ENCODE measurements around the gene DNAJB12.
A peak's percentile ranks its signal among the peaks of the same experiment; 100 is the strongest.
"Not testable (repeated sequence)": the region's sequence is repeated elsewhere in the genome, so short reads cannot be mapped to it uniquely, and the experiment has no call there.

DNAJB12 gene

GRCh38 chr10:72351479-72351878, 3.2 kb downstream of the DNAJB12 start:
- TF ChIP-seq CTCF (conservative IDR thresholded peaks at IDR 0.05), result no peak
- H3K27ac ChIP-seq, result no peak overlapping the region

- peak overlapping the region; percentile 5; the same call in 1 of the 2 replicates for H3K27ac ChIP-seq
- TF ChIP-seq CTCF (conservative IDR thresholded peaks at IDR 0.05), result no peak
Measured at GRCh38 chr10:72349438-72349837, 5.3 kb downstream of the DNAJB12 start.

GRCh38 chr10:72348282-72348681, 6.4 kb downstream of the DNAJB12 start:
- no peak for TF ChIP-seq CTCF (conservative IDR thresholded peaks at IDR 0.05)
- H3K27ac ChIP-seq, result no peak overlapping the region

- H3K27ac ChIP-seq, result not testable (repeated sequence)
Measured at GRCh38 chr10:72346117-72346516, 8.6 kb downstream of the DNAJB12 start.

GRCh38 chr10:72344932-72345331, 9.8 kb downstream of the DNAJB12 start:
- no peak overlapping the region for H3K27ac ChIP-seq
- no peak for TF ChIP-seq CTCF (conservative IDR thresholded peaks at IDR 0.05)

- no peak overlapping the region for H3K27ac ChIP-seq
- no peak for TF ChIP-seq CTCF (conservative IDR thresholded peaks at IDR 0.05)
Measured at GRCh38 chr10:72342911-72343310, 11.8 kb downstream of the DNAJB12 start.

- H3K27ac ChIP-seq, result no peak overlapping the region; the same call in 1 of the 2 replicates
- TF ChIP-seq CTCF (conservative IDR thresholded peaks at IDR 0.05), result peak; percentile 92
Measured at GRCh38 chr10:72340510-72341261, 14.0 kb downstream of the DNAJB12 start.

GRCh38 chr10:72338180-72338579, 16.5 kb downstream of the DNAJB12 start:
- H3K27ac ChIP-seq, result no peak overlapping the region
- TF ChIP-seq CTCF (conservative IDR thresholded peaks at IDR 0.05), result no peak
